ENCODE measurements around the gene MTHFD2L. TPM values are rescaled to one million over a fixed set of nuclear protein-coding genes. Genes with fewer than 3 reads are reported as not detected.

Gene MTHFD2L
- total and polyA plus RNA-seq, 2 donors (not counting 3 experiments of a cell fraction or from before 2014, with no cell fraction given): 6.9 to 15.2 TPM

DNA sequence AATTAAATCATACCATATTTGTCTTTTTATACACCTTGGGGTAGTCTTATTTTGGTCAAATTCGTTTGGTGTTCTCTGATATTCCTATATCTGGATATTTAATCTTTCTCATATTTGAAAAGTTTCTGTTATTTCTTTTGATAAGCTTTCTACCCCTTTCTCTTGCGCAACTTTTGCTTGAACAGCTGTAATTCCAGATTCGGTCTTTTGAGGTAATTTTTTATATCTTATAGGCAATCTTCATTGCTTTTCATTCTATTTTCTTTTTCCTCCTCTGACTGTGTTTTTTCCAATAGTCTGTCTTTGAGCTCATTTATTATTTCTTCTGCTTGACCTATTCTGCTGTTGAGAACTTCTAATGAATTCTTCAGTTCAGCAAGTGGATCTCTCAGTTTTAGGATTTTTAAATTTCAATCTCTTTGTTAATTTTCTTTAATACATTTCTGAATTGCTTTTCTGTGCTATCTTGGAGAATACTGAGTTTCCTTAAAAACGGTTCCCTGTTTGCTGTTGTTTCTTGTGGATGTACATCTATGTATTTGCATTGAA lies 11.3 kb upstream of the MTHFD2L start:
- H3K9ac ChIP-seq (replicated peaks; ENCODE audit: extremely low read depth, insufficient read depth, low read length): no peak overlapping the region
- intact Hi-C loops (cut with micrococcal nuclease): no loop called here
- H3K4me3 ChIP-seq (replicated peaks in 1 of 3; ENCODE audit: insufficient read depth in 1 of 3, low read depth in 1 of 3, low read length in 3 of 3): no peak overlapping the region
- no peaks in the 10 kb centered on the region for H3K36me3 ChIP-seq (ENCODE audit: control insufficient read depth in 2 of 2, extremely low read depth in 1 of 2, insufficient read depth in 2 of 2, low read length in 2 of 2)
- TF ChIP-seq GATA2 (IDR thresholded peaks at IDR 0.05; ENCODE audit: insufficient read depth, insufficient read length, low read depth, low read length) (no peak), POLR2AphosphoS5 (IDR thresholded peaks at IDR 0.05; ENCODE audit: insufficient read depth, low read depth, low read length) (no peak), POLR2A (IDR thresholded peaks at IDR 0.05; ENCODE audit: low read depth, low read length) (no peak), MYC (IDR thresholded peaks at IDR 0.05; ENCODE audit: low read depth, low read length) (no peak), EZH2 (IDR thresholded peaks at IDR 0.05; ENCODE audit: borderline replicate concordance, low read depth, low read length, severe bottlenecking) (no peak), JUN (IDR thresholded peaks at IDR 0.05; ENCODE audit: borderline replicate concordance, insufficient read depth, insufficient read length, low read depth) (no peak), FOS (IDR thresholded peaks at IDR 0.05; ENCODE audit: borderline replicate concordance, insufficient read depth, low read length) (no peak)
- TF ChIP-seq, protein P1, sequence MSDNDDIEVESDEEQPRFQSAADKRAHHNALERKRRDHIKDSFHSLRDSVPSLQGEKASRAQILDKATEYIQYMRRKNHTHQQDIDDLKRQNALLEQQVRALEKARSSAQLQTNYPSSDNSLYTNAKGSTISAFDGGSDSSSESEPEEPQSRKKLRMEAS (IDR thresholded peaks at IDR 0.05; ENCODE audit: insufficient read depth, insufficient read length): no peak
- TF ChIP-seq, protein P2, sequence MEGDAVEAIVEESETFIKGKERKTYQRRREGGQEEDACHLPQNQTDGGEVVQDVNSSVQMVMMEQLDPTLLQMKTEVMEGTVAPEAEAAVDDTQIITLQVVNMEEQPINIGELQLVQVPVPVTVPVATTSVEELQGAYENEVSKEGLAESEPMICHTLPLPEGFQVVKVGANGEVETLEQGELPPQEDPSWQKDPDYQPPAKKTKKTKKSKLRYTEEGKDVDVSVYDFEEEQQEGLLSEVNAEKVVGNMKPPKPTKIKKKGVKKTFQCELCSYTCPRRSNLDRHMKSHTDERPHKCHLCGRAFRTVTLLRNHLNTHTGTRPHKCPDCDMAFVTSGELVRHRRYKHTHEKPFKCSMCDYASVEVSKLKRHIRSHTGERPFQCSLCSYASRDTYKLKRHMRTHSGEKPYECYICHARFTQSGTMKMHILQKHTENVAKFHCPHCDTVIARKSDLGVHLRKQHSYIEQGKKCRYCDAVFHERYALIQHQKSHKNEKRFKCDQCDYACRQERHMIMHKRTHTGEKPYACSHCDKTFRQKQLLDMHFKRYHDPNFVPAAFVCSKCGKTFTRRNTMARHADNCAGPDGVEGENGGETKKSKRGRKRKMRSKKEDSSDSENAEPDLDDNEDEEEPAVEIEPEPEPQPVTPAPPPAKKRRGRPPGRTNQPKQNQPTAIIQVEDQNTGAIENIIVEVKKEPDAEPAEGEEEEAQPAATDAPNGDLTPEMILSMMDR (IDR thresholded peaks at IDR 0.05; ENCODE audit: extremely low read depth in 1 of 2, insufficient read depth in 1 of 2, low read depth in 1 of 2, low read length in 2 of 2): no peak
- no peaks in the 10 kb centered on the region for H3K27me3 ChIP-seq (ENCODE audit: control insufficient read depth in 2 of 2, insufficient read depth in 2 of 2, low read length in 2 of 2)
- H2AFZ ChIP-seq (ENCODE audit: low read depth, low read length): no peak overlapping the region
- no peaks in the 10 kb centered on the region for H3K4me1 ChIP-seq (ENCODE audit: control insufficient read depth, extremely low read depth, insufficient read depth, low read length)
- H3K4me2 ChIP-seq (ENCODE audit: insufficient read depth, low read length): no peak overlapping the region
- ChIA-PET POLR2A (no interaction called here), CTCF (interaction anchor here (2.3 kb wide), 1 partner anchor 12 kb away, joined by 9 read pairs; no protein-coding TSS in a partner anchor)
- DNase-seq (ENCODE audit: low read depth, low spot score) (no peak), FAIRE-seq (no peak)
- no peaks in the 10 kb centered on the region for H3K9me1 ChIP-seq (replicated peaks; ENCODE audit: control insufficient read depth, extremely low read depth, insufficient read depth, low read length)
- dilution Hi-C loops (cut with MboI; ENCODE audit: extremely low pct_ligation_motif_present, low sequenced_read_pairs): no loop called here
- no peak overlapping the region for H3K27ac ChIP-seq (ENCODE audit: insufficient read depth, low read depth, low read length)
- H4K20me1 ChIP-seq (replicated peaks; ENCODE audit: control insufficient read depth, extremely low read depth, insufficient read depth, low read length): no peaks in the 10 kb centered on the region
- no TSS peak for BruUV-seq (replicated peaks)
- no peaks in the 10 kb centered on the region for H3K79me2 ChIP-seq (ENCODE audit: control insufficient read depth, insufficient read depth, low read length)
- H3K9me3 ChIP-seq (replicated peaks; ENCODE audit: control insufficient read depth, insufficient read depth, low read length): no peaks in the 10 kb centered on the region
